GM18519 (cell line): ENCODE measurements around the gene VAMP4.
"Not testable (repeated sequence)": the region's sequence is repeated elsewhere in the genome, so short reads cannot be mapped to it uniquely, and the experiment has no call there.

Experiments used
- ATAC-seq: cut with Tn5 transposase; IDR thresholded peaks from one replicate; pipeline ENCODE4 v1.9.1; 2021; ENCODE audit warnings: mild to moderate bottlenecking, moderate library complexity; ENCODE audit not compliant: unreplicated experiment, low FRiP score

VAMP4 gene

DNA sequence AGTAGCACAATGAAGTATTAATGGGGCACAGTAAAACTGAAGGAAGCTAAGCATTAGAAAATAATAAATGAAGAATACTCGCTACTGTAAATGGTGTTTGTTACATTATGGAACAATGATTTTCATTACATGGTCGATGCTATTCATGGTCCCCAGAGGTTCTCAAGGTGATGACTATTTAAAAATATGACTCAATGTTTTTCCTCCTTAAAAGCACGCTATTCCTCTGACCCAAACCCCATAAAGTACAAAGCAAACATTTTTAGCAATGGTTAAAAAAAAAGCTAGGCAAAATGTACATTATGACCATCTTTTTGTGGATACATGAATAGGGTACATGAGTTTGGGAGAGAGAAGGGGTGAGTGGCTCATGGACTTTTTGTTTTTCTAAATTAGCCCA, 34.3 kb downstream of the VAMP4 start:
- ATAC-seq: no peak

DNA sequence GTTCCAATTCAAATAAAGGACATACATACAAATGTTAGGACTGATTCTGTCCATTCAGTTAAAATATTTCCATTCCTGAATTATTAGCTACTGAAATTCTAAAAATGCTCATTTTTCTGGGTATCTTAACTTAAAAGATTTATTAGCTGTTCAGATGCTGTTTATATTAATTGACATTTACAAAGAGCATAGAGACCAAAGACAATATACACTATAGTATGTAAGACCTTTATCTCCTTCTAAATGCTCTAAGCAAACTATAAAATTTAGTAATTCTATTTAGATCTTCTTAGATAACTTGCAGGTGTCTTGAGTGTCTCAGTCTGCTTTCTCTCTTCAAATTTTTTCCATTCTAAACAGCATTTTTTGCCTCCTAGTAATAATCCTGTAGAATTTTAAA, 39.3 kb downstream of the VAMP4 start:
- ATAC-seq: no peak

DNA sequence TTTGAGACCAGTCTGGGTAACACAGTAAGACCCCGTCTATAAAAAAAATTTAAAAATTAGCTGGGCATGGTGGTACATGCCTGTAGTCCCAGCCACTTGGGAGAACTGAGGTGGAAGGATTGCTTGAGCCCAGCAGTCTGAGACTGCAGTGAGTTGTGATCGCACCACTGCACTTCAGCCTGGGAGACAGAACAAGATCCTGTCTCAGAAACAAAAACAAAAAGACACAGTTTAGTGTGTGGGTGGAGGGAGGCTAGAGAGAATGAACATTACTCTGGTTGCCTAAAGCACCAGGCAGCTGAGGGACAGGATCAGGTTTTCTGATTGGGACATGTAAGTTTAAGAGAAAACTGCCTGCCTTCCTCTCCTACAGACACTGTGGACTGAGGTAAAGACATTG, 42.3 kb downstream of the VAMP4 start:
- ATAC-seq: no peak

DNA sequence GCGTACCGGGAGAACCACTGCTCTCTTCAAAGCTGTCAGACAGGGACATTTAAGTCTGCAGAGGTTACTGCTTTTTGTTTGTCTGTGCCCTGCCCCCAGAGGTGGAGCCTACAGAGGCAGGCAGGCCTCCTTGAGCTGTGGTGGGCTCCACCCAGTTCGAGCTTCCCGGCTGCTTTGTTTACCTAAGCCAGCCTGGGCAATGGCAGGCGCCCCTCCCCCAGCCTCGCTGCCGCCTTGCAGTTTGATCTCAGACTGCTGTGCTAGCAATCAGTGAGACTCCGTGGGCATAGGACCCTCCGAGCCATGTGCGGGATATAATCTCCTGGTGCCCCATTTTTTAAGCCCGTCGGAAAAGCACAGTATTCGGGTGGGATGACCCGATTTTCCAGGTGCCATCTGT, 46.1 kb downstream of the VAMP4 start:
- ATAC-seq: not testable (repeated sequence)

DNA sequence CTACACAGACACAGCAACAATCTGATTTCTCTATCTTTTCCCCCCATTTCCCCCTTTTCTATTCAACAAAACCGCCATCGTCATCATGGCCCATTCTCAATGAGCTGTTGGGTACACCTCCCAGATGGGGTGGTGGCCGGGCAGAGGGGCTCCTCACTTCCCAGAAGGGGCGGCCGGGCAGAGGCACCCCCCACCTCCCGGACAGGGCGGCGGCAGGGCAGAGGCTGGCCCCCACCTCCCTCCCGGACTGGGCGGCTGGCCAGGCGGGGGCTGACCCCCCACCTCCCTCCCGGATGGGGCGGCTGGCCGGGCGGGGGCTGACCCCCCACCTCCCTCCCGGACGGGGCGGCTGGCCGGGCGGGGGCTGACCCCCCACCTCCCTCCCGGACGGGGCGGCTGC, 48.3 kb downstream of the VAMP4 start:
- ATAC-seq: not testable (repeated sequence)

DNA sequence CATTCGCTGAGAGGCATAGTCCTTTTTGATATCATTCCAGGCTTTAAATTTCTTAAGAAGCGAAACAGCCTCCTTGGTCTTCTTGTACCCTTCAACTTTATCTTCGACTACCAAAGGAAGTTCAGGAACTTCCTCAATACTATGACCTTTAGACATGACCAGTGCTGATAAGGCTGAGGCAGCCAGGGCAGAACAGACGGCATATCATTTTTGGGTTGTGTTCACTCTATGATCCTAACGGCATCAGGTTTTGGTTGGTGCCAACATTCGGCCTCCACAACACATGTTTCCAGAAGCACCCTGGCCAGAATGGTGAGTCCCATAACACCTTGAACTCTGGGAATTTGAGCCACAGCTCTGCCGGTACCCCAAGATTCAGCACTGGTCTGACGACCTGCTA, 58.0 kb downstream of the VAMP4 start:
- ATAC-seq: no peak

DNA sequence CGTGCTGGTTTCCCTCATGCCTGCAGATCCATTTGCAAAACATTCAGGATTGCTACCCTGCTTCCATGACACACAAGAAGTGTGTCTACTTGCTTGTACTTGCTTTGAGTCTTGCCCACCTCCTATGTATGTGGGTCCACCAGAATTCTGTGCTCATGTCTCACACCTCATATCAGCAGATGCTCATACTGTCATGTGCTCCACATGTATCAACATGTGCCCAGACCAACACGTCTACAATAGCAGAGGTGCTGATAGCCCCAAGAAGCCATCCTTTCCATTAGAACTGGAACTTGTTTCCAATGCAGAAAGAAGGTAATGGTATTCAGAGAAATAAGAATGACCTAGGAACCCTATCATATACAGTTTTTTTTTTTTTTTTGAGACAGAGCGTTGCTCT, 61.5 kb downstream of the VAMP4 start:
- ATAC-seq: no peak

DNA sequence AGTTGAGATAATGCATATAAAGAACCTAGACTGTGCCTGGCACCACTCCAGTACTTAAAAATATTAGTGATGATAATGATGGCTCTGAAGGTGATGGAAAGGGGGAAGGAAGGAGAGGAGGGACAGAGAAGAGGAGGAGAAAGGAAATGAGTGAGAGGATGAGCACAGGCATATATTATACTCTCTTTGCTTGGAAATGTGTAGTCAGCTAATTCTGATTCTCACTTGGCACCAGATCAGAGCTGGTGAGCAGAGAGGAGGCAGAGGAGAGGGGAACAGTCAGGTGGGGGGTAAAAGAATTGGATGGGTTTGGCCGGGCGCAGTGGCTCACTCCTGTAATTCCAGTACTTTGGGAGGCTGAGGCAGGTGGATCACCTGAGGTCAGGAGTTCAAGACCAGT, 65.0 kb downstream of the VAMP4 start:
- ATAC-seq: no peak

DNA sequence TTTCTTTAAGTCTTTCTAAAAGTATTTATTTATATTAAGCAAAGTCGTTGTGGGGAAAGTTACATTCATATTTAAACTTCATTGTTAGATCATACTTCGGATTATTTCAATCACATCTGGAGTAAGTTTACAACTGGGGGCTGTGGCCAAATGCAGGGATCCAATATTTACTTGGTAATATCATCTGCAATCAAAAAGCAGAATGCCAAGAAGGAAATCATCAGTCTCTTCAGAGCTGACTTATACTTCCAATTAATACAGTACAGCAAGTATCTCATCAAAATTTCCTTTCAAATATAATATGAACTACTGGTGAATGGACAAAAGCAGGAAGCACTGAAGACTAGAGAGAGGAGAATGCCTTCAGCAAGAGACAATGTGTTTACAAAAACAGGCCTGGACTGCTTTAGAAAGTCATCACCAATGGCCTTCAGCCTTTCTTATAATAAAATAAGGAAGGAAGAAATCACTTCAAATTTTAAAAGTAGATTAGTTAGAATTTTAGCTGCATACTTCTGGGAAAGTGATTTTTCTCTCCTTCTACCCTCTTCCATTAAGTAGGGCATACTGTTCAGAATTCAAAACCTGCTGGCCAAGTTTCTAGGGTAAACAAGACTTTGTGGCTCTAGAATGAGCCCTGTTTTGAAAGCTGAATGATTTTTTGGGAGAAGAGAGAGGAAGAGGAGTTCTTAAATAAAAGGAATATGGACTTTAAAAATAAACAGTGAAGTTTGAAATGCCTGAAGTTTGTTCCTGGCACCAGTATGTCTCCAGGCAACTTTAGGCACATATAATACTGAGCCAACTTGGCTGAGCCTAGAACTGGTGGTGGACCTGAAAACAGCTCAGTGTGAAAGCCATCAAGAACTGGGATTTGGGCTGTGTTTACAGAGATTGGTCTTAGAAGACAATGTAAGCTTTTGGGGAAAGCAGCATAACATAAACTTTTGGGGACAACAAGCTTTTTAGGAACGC, 67.1 kb downstream of the VAMP4 start:
- no peak for ATAC-seq

DNA sequence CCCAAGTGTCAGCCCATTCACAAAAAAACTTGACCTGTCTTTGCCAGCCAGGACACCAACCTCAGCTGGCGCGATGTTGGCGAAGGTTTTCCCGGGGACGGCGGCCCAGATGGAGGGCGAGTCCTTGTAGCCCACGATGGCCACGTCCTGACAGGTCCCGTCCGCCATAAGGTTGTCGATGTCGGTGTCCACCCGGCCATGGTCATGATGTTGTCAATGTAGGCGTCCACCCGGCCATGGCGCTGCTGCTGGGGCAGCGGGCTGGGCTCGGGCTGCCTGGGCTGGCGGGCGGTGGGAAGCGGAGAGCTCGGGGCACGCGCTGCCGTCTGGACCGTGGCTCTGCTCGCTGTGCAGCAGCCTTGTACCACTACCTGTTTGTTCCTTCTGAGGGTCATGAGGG, 71.1 kb downstream of the VAMP4 start:
- ATAC-seq: no peak

DNA sequence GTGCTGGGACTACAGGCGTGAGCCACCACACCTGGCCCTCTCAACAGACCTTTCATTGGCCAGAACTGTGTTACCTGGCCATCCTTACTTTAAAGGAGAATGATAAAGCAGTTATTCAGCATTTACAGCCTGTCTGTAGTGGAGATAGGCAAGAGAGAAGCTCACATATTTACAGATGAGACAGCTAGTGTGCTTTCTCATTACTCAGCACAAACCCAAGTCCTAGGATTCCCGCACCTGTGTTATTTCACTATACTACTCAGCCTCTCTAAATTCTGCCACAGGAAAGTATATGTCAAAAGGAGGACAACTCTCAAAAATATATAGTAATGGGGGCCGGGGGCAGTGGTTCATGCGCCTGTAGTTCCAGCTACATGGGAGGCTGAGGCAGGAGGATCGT, 73.5 kb downstream of the VAMP4 start:
- ATAC-seq: no peak

DNA sequence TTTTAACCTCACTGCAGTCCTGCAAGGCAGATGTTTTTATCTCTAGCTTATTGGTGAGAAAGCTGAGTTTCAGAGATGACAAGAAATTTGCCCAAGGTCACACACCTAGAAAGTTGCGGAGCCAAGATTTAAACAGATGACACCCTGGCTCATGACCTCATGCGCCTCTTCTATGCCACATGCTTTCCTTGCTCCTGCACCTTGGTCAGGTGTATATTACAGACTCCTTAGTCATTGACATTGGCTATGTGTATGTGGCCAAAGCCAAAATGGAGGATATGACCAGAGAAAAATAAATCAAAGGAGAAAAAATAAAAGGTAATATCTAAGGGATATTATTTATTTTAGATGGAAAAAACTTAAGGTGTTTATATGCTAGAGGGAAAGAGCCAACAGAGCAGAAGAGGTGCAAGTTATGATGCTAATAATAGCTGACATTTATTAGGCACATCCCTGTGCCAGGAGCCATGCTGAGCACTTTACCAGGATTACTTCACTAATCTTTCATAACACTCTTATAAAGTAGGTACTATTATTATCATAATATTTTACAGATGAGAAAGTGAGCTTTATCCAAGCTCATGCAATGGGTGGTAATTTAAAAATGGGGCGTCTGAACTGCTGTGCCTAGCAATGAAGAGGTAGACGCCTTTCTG, 75.6 kb downstream of the VAMP4 start:
- no peak for ATAC-seq

DNA sequence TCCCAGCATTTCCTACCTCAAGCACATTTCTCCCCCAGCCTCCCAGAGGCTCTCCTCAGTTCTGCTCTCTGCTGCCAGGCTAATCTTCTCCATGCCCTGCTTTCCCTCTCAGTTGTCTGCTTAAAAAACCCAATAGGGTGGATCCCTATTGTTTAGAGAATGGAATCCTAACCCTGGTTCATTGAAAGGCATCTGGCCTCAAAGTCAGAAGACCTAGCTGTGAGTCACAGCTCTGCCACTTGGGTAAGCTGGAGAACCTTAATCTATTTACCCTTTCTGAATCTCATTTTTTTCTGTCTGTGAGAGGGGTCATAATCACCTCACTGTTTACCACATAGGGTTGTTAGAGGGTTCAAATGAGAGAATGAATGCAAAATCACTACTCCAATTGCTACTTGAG, 76.9 kb downstream of the VAMP4 start:
- no peak for ATAC-seq

DNA sequence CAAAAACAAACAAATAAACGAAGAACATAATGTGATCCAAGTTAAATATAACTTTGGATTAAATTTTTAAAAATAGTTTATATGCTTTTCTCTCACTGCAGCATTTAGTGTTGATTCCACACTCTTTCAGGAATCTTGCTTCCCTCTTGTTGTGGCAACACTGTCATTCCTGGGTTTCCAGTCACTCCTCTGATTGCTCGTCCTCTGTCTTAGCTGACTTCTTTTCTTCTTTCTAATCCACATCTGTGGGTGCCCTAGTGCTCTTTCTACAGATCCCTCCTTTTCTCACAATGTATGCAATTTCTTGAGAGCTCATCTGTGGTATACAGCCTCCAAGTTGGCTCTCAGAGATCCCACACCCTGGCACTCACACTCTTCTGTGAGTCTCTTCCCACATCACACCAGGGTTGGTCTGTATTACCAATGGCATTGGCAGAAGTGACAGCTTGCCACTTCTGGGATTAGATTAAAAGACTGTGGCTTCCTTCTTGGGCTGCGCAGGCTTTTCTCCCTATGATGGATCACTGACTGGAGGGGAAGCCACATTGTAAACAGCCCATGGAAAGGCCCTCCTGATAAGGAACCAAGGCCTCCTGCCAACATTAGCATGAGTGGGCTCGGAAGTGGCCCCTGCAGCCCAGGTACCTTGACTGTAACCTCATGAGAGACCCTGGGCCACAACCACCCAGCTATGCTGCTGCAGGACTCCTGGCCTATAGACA, 77.8 kb downstream of the VAMP4 start:
- ATAC-seq: no peak

DNA sequence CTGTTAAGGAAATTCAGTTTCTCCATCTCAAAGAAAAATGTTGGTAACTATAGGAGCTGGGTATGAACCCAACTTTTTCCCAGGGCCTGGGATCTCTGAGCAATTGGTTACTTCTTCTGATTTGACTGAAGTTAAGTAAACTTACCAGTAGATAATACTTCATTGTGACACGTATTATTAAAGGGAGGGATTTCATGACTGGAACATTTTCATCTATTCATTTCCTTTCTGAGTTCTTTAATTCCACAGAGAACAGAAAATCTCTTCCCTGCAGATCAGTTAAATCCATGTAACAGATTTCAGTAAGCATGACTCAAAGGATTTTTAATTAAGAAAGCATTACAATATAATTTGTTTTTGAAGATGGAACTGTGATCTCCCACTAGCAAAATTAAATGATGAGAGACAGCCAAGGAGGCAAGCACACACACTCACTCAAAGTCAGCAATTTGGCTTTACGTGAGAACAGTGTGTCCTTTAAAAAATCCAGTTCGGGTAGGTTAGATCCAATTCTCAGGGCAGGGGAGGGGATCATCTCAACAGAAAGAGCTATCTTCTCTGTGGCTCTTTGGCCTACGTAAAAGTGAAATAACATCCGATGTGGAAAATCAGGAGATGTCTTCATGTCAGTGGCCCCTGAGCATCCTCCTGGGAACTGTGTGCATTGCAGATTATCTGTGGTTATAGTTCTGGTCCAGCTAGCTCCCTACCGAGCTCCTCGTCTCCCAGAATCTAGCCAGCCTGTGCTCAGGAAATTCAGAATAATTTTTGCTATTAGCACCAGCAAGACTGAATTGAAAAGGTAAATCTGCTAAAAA, 78.6 kb downstream of the VAMP4 start:
- no peak for ATAC-seq

DNA sequence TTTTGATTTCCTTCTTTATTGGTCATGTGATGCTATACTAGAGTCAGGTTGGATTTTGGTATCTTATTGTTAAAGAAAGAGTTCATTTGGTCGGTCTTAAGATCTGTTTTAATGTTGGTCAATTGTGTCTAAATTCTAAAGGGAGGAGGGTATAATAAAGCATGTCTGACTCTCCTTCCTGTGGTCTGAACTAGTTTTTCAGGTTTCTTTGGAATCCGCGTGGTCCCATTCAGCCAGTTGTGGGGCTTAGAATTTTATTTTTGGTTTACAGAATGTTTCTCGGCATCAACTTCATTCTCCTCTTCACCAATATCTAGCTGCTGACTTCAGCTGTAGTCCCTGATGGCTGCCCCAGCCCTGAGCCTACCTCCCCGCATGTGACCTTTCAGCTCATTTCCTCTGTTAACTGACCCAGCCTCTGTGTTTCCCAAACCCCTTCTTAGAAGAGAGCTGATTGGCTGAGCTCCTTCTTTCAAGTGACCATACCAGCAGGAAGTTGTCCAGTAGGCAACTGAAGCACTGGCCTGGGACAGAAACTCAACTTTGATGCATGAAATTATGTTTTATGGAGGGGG, 80.7 kb downstream of the VAMP4 start:
- no peak for ATAC-seq

DNA sequence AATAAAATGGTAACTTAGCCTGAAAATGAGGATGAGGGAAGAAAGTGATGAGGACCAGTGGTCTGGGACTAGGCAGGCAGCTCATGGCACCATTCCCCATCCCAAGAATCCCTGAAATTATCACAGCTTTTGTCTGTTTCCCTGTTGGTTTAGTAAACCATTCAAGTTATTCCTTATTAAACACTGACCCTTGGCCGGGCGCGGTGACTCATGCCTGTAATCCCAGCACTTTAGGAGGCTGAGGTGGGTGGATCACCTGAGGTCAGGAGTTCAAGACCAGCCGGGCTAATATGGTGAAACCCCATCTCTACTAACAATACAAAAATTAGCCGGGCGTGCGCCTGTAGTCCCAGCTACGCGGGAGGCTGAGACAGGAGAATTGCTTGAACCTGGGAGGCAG, 85.7 kb downstream of the VAMP4 start:
- not testable (repeated sequence) for ATAC-seq

DNA sequence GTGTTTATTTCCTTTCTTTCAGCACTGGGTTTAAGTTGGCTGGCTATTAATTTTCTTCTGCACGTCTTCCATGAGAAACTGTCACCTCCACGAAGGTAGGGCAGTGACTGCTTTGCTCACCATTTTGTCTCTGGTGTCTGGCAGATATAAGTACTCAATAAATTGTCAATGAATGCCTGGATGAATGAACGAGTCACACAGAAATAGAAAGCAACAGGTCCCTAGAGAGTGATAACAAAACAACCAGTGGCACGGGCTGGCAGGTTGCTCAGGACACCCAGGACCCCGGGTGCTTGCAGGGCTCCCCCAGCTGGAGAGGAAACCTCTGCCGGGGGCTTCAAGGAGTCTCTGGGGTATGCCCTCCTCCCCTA, 86.1 kb downstream of the VAMP4 start:
- no peak for ATAC-seq

DNA sequence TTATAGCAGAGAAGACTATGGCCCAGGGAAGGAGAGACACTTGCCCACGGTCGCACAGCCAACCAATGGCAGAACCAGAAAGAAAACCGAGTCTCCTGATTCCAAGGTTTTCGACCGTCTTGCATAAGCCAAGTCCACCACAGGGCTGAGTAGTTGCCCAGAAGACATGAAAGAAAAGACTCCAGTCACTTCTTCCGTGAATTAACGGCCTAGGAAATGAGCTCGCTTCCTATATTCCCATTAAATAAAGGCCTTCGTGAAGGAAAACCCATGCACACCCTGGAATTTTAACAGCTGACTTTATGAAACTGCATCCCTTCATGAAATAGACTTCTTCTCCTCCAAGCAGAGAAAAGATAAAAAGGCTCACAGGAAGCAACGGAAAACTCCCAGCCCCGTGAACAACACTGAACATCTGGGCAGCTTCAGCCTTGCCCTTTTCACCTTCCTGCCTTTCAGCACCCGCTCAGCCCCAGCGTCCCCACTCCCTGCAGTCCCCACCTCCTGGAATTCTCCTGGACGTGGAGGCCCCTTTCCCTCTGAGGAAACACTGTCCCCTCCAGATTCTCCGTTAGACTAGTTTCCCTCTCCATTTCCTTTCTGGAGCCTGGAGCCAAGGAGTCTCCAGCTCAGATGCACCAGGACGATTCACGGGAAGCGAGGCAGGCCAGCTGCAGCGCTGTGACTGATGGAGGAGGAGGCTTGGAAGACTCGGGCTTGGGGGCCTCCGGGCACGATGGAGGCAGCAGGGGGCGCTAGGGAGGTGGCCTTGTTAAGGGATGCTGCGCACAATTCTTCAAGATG, 86.7 kb downstream of the VAMP4 start:
- ATAC-seq: peak; percentile 69
